HG03139 (cell line): ENCODE data around the gene PTK7.

Experiments used
- ATAC-seq: cut with Tn5 transposase; IDR thresholded peaks from one replicate; pipeline ENCODE4 v1.9.1; 2021; ENCODE audit not compliant: unreplicated experiment

PTK7 gene

DNA sequence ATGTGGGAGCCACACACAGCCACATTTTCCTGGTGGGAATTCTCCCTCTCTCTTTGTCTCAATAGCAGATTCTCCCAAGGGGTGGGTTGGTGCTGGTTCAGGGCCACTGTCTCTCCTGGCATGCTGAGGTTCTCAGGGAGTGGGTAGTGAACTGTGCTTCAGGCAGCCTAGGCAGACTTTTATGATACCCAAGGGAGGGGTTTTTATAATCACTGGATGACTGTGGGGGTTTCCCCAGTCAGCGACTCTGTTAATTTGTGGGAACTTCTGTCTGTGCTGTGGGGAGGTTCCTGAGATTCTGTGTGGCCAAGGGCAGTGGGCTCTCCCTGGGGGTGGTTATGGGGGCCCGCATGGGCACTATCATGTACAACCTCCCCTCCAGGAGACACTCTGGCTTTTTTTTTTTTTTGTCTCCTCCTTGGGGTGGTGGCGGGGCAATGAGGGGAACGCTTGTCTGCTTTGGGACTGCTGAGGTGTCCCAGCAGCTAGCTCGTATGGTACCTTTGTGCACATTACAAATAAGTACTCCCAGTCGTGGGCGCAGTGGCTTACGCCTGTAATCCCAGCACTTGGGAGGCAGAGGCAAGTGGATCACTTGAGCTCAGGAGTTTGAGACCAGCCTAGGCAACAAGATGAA, 10.0 kb downstream of the PTK7 start:
- no peak for ATAC-seq

DNA sequence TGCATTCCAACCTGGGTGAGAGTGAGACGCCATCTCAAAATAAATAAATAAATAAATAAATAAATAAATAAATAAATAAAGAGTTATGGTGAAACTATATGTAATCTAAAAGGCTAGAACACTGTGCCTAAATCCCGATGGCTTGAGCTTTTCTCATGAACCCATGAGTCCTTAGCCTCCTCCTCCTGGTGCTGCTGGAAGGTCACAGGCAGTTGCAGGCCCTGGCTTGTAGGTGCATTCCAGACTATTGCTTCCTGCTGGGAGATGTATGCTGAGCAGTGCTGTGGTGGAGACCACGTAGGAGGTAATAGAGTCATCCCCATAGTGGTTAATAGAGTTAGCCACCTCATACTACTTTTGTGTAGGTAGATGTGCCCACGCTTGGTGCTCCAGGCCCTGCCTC, 12.5 kb downstream of the PTK7 start:
- no peak for ATAC-seq

DNA sequence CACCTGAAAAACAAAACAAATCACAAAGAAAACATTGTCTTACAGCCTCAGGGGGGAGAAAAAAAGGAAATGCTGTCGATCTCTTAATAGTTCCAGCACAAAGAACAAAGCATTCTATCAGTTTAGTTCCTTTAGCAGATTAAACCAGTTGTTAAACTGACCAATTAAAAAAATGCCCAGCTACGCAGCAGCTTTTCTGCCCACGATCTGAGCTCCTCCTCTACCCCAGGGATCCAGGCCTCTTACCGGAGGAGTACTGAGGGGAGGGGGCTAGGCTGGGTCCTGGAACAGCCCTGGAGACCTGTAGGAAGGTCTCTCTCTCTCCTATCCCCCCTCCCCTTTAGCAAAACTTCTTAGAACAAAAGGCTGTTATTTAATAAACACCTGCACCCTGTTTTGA, 13.4 kb downstream of the PTK7 start:
- ATAC-seq, result no peak

DNA sequence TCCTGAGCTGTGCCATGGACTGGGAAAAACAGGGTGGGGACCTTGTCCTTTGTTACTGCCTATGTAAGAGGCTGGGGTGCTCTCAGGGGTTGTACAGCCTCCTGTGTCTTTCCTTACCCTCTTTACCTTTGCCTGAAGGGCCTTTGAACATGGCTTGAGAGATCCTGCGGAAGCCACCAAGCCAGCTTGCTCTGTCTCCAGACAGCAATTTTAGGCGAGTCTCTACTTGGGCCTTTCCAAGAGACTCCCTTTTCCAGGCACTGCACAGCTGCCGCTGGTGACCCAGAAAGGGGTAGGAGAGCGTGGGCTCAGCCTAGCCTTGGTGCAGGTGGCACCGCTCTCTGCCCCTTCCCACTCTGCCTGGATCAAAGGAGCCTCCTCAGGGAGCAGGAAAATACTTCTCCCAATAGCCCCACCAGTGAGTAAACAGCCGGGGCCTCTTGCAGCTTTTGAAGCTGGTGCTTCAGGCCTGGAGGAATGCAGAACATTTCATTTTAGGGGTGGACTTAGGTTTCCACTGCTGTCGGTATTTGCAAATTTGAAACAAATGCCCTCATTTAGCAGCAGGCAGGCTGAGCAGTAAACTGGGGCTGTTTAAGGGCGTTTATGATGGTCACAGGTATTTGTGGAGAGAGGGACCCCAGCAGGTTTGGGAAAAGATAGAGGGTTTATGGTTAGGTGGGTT, 13.9 kb downstream of the PTK7 start:
- no peak for ATAC-seq

DNA sequence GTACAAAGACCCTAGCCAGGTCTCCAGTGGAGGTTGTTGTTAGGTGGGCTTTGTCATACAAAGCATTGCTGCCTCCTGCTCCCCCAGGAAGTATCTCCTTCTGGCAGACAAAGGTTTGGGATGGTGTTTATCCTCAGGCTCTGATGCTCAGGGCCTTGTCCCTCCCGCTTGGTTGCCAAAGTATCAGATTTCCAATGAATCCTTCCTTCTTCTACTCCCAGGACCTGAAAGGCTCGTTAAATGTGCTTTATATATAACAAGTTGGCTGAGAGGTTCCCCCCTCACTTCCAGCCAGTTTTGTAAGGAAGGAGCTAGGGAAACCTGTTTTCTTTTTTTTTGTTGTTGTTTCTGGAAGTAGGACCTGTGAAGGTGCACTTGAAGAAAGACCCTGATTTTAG, 14.4 kb downstream of the PTK7 start:
- no peak for ATAC-seq

DNA sequence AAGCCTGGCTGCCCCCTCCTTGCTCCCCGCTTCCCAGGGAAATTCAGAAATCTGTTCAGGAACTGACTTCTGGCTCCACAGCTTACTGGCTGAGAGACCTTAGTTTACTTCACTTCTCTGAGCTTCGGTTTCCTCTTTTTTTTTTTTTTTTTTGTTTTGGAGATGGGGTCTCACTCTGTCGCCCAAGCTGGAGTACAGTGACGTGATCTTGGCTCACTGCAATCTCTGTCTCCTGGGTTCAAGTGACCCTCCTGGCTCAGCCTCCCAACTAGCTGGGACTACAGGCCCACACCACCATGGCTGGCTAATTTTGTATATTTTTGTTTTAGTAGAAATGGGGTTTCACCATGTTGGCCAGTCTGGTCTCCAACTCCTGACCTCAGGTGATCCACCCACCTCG, 14.9 kb downstream of the PTK7 start:
- ATAC-seq, result no peak

DNA sequence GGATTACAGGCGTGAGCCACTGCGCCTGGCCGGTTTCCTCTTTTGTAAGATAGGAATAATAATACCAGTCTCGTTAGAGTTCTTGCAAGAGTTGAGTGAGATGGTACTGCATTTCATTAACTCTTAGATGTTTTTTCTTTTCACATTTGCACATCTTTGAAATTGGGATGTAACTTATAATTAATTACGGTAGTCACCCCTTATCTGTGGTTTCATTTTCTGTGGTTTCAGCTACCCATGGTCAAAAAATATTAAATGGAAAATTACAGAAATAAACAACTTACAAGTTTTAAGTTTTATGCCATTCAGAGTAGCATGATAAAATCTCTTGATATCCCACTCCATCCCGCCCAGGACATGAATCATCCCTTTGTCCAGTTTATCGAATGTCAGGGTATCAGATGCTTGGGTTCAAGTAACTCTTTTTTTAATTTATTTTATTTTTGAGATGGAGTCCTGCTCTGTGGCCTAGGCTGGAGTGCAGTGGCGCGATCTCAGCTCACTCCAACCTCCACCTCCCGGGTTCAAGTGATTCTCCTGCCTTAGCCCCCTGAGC, 15.4 kb downstream of the PTK7 start:
- ATAC-seq, result no peak

DNA sequence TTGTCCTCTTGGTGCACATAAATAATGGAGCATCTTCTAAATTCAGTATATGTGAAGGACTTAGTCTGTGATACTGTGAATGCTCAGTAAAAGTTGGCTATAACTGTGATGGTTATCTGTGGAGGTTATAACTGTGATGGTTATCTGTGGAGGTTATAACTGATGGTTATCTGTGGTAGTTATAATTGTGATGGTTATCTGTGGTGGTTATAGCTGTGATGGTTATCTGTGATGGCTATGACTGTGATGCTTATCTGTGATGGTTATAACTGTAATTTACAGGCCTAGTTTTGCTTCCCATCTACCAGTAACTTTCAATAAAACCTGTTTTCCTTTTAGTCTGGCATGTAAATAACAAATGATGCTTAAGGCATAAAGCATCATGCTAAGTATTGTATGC, 16.5 kb downstream of the PTK7 start:
- ATAC-seq, result no peak

DNA sequence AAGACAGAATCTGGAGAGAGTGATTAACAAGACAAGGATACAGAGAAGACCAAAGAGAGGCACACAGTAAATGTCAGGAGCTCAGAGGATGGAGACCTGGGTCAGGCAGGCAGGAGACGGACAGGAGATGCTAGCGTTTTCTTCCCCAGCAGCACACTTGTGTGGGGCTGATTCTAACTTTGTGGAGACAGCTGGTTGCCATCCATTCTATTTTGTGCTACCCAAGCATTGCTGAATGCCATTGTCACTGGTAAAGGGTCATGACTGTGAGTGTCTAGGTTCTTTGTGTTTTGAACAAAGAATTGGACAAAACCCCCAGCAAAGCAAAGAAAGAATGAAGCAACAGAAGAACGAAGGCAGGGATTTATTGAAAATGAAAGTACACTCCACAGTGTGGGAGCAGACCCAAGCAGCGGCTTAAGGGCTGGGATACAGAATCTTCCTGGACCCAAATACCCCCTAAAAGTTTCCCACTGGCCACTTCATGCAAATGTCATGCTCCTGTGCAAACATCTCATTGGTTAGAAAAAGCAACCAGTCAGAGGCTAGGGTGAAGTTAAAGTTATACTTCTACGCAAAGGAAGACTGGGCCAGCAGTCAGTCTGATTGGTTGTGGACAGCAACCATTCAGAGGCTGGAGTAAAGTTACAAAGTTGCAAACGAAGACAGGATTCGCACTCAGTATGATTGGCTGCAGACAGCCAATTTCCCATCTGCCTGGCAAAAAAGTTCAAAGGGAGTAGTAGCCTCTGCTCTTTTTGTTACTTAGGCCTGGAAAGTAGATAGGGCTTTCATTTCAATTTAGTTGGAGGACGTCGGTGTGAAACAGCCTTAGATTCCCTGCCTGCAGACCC, 17.5 kb downstream of the PTK7 start:
- no peak for ATAC-seq

DNA sequence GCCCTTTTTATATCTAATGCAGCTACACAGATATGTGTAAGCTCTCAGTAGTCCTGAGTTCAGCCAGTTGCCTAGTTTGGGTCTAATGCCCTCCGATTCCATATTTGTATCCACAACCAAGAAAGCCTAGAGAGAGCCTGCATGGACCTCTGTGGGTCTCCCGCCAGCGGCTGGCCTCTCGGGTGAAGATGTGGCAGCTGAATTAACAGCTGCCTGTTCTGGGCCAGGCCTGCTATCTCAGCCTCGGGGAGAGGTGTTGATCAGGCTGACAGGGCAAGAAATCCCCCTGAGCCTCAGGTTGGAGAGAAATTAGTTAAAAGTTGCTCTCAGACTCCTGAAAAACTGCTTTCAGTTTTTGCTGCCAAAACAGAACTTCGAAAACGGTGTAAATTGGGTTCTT, 19.8 kb downstream of the PTK7 start:
- no peak for ATAC-seq

DNA sequence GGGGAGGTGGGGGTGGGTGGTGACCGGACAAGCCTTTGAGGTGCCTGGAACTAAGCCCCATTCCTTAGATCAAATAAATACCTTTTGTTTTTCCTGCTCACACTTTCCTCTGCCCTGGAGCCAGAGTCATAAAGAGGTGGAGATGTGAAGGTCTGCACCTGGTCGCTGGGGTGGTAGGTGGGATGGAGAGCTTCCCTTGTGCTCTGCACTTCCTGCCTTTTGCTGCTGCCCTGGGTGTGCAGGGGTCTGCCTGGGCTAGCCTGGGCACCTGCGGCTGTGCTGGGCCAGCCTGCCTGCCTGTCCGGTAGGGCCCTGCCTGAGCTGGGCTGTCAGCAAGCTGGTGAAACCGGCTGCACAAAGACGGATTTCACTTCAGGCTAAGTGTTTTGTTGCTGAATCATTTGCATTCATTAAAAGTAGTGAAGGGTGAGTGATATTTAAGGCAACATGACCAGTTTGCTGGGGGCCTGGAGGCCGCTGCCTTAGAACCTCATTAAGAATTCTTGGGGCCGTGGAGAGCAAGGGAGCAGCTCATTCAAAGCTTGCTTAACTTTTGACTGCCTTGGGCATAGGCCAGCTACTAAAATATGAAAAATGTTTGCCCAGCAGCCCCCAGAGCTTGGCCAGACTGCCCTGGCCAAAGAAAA, 20.5 kb downstream of the PTK7 start:
- no peak for ATAC-seq

DNA sequence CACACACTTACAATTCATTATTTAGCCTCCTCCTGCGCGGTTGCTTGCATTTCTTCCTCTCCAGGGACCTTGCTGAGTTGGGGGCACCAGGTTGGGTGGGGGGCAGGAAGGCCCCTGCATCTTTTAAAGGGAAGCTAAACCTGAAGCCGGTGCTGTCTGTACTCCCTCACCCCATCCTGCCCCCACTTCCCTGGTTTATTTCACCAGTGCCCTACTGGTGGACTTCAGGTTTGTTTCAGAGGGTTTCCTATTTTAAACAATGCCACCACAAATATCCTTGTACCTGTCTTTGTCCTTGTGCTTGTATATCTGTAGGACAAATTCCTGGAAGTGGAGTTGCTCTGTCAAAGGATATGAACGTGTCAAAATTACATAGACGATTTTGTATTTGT, 21.0 kb downstream of the PTK7 start:
- ATAC-seq, result no peak

DNA sequence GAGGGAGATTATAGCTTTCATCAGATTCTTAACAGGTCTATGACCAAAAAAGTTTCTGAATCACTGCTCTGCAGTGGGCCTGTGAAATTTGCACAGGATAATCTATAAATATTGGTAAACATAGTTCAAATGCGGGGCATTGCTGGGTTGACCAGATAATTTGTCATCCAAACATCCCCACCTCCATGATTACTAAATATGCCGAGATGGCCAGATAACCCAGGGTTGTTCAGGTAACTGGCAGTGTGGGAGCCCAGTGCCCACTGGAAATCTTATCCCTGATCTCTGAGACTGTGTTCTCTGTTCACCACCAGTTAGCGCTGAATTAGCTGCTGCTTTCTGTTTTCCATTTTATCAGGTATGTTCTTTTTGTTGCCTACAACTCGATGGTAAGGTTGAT, 21.4 kb downstream of the PTK7 start:
- ATAC-seq, result no peak

DNA sequence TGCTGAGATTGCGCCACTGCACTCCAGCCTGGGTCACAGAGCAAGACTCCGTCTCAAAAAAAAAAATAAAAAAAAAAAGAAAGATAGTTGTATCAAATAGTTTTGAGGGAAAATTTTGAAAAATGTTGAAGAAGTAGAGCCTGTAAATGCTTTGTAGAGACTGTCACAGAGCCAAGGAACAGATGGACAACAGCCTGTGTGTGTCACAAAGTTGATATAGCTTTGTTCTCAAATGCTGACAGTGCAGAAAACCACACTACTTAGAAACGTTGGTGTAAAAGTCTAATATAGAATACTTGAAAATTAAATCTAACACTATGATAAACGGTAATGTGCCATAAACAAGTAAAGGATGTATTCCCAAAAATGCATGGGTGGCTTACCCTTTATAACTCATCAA, 25.4 kb downstream of the PTK7 start:
- ATAC-seq, result no peak

DNA sequence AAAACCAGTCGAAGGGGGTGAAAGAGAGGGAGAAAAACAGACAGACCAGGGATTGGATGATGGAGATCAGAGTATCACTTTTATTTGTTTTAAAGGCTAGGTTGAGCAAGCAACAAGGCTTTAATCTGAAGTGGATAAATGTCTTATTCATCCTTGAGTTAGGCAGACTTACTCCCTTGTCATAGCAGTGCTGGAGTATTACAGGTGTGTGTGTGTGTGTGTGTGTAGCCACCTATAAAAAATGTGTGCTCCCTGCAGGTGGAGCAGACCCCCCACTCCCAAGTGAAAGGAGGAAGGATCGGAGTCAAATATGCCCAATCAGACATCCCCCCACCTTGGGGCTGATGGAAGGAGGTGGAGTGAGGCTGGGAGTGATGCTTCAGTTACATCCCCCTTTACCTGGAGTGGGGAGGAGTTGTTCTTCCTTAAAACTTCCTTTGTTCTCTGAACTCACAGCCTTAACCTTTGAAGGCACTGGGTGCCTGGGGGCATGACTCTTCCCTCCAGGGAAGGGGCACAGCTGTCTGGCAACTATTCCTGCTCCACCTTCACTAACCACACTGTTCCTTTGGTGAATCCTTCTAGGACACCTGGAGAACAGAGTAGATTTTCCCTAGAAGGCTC, 27.3 kb downstream of the PTK7 start:
- ATAC-seq, result no peak

DNA sequence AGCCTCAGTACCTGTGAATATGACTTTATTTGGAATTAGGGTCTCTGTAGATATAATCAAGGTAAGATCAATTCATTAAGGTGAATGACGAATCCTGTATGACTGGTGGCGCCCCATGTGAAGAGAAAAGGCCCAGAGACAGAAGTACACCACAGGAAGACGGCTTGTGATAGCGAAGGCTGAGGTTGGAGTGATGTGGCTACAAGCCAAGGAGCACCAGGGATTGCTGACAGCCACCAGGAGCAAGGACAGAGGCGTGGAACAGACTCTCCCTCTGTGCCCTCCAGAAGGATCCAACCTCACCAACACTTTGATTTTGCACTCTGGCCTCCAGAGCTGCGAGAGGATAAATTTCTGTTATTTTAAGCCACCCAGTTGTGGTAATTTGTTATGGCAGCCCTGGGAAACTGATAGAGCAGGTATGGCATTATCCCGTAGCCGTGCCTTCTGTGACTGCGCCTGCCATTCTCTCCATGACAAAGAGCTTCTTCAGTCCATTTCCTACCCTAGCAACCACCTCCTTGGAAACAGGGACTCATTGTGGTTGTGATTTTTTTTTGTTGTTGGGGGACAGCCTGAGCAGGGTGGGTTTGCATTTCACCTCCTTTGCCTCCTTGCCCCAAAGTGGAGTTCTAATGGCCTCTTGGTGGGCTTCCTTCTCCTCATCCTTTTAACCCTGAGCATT, 29.6 kb downstream of the PTK7 start:
- no peak for ATAC-seq

DNA sequence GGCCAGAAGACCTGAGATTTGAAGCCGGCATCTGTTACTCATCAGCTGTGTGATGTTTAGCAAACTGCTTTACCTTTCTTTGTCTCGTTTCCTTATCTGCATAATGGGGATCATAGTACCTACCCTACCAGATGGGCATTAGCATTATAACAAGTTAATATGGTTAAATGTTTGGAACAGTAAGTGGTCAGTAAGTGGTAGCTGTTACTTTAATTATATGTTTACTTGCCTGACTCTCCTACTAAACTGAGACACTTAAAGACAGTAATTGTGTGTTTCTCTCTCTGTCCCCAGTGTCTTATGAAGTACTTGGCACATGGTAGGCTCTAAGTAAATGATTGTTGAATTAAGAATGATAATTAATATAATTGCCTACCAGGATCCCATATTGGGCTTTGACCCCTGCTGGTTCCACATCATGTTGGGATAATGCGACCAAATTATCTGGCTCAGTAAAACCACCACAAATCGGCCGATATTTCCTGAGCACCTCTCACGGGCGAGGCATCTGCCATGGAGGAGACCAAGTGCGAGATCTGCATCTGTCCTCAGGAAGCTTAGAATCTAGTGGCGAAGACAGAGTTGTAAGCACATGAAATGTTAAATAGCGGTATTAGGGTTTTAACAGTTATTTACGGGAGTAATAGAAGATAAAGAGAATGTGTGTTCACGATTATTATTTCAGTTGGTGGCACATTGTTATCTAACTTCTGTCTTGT, 31.4 kb downstream of the PTK7 start:
- no peak for ATAC-seq

DNA sequence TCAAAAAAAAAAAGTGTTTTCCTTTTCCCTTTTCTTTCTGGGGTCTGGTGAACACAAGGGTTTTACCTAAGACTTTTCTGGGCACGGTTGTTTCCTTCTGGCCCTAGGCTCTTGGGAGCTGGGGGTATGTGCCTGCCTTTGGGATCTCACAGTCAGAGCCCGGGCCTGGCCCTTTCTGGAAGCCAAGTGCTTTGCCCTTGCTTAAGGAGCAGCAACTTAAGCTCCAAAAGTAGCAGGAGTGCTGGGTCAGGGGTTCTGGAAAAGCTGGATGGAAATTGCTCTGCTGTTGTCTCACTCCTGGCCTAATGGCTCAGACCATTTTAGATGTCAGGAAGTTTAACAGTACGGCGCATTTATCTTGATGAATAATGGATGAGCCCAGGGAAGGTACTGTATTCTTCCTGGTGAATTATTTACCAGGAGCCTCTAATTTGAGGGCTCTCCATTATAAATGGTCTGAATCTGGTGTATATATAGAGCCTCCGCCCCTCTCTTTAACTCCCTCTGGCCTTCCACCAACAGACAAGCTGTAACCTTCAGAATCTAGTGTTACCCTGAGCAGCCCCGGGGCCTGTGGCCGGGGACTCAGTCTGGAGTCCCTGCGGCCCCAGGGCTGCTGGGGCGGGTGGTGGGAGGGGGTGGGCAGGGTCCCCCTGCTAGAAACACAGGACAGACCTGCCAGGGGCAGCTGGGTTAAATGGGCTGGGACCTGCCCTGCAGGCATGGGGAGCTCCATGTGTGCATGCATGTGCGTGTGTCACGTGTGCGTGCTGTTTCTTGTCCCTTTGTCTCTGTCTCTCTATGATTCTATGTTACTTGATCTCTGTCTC, 37.5 kb downstream of the PTK7 start:
- no peak for ATAC-seq

DNA sequence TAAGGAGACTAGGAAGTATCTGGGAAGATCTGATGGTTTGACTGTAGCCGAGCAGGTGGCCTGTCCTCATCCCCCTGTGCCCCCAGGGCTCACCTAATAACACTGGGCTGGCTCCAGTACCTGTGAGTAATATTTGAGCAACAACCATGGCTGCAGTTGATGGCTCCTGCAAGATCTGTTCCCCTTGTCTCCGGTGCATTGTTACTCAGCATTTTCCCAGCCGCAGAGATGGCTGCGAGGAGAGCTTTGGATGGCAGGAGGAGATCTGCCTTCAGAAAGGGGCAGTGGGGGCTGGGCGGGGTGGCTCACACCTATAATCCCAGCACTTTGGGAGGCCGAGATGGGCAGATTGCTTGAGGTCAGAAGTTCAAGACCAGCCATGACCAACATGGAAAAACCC, 39.3 kb downstream of the PTK7 start:
- no peak for ATAC-seq
